Liver (tissue), 9 donors: ENCODE results near the gene PPP2R2B. TPM values are rescaled to one million over a fixed set of nuclear protein-coding genes. Genes with fewer than 3 reads are reported as not detected.

Experiments
- DNase-seq: peaks from one replicate; pipeline ENCODE4 v3.0.0-alpha.2; 2017; ENCODE audit warnings: low spot score
- H3K27ac ChIP-seq, 2 donors: one replicate each; pipeline ENCODE4 v1.7.0; 2013; ENCODE audit warnings: inconsistent platforms in 2 of 2, low read length in 2 of 2, control low read depth in 1 of 2, low read depth in 1 of 2, mild to moderate bottlenecking in 1 of 2
- H3K27me3 ChIP-seq, 4 donors: one replicate each; pipeline versions ENCODE4 v1.6.1 to v1.7.0; 2013; ENCODE audit warnings: low read length in 3 of 4, inconsistent platforms in 1 of 4, mild to moderate bottlenecking in 1 of 4, moderate library complexity in 1 of 4; ENCODE audit not compliant: control insufficient read depth in 4 of 4, insufficient read depth in 4 of 4
- H3K36me3 ChIP-seq, 4 donors: one replicate each; pipeline versions ENCODE4 v1.6.1 to v1.7.0; 2013; ENCODE audit warnings: low read length in 3 of 4, mild to moderate bottlenecking in 3 of 4, low read depth in 1 of 4, moderate library complexity in 1 of 4; ENCODE audit not compliant: control insufficient read depth in 4 of 4, insufficient read depth in 3 of 4
- H3K4me1 ChIP-seq, 4 donors: one replicate each; pipeline versions ENCODE4 v1.6.1 to v1.7.0; 2013; ENCODE audit warnings: low read length in 3 of 4, mild to moderate bottlenecking in 3 of 4, moderate library complexity in 1 of 4; ENCODE audit not compliant: control insufficient read depth in 4 of 4, insufficient read depth in 4 of 4
- H3K4me3 ChIP-seq, 3 donors: one replicate each; pipeline versions ENCODE4 v1.6.1 to v1.7.0; 2013; ENCODE audit warnings: low read length in 3 of 3, control low read depth in 1 of 3, low read depth in 1 of 3, mild to moderate bottlenecking in 1 of 3
- H3K9ac ChIP-seq, 2 donors: one replicate each; pipeline ENCODE4 v1.7.0; 2013; ENCODE audit warnings: low read length in 2 of 2, mild to moderate bottlenecking in 2 of 2, moderate library complexity in 2 of 2, control low read depth in 1 of 2, low read depth in 1 of 2
- H3K9me3 ChIP-seq, 4 donors: one replicate each; pipeline versions ENCODE4 v1.6.1 to v1.7.0; 2013; ENCODE audit warnings: low read length in 3 of 4; ENCODE audit not compliant: control insufficient read depth in 4 of 4
- EGR1 ChIP-seq, 2 donors: IDR thresholded peaks; 2 replicates each; pipeline ENCODE4 v1.6.1; 2016 to 2018; ENCODE audit warnings: antibody characterized with exemption in 2 of 2, low read depth in 2 of 2
- FOXA1 ChIP-seq: IDR thresholded peaks from 2 replicates; pipeline ENCODE4 v1.6.1; 2016; ENCODE audit warnings: antibody characterized with exemption
- FOXA2 ChIP-seq: IDR thresholded peaks from 2 replicates; pipeline ENCODE4 v1.6.1; 2016; ENCODE audit warnings: antibody characterized with exemption
- GABPA ChIP-seq, 2 donors: IDR thresholded peaks in 1 of 2; conservative IDR thresholded peaks in 1 of 2; 2 replicates each; pipeline ENCODE4 v1.6.1; 2016; ENCODE audit warnings: antibody characterized with exemption in 2 of 2, mild to moderate bottlenecking in 1 of 2, moderate library complexity in 1 of 2
- HNF4A ChIP-seq, 2 donors: conservative IDR thresholded peaks; 2 replicates each; pipeline ENCODE4 v1.6.1; 2016; ENCODE audit warnings: antibody characterized with exemption in 2 of 2, mild to moderate bottlenecking in 2 of 2
- JUND ChIP-seq, 2 donors: IDR thresholded peaks; 2 replicates each; pipeline ENCODE4 v1.6.1; 2016; ENCODE audit warnings: antibody characterized with exemption in 2 of 2
- NR2F2 ChIP-seq: IDR thresholded peaks from 2 replicates; pipeline ENCODE4 v1.6.1; 2016; ENCODE audit warnings: antibody characterized with exemption
- RAD21 ChIP-seq, 2 donors: IDR thresholded peaks; 2 replicates each; pipeline ENCODE4 v1.6.1; 2016; ENCODE audit warnings: antibody characterized with exemption in 2 of 2, mild to moderate bottlenecking in 2 of 2
- SP1 ChIP-seq: IDR thresholded peaks from 2 replicates; pipeline ENCODE4 v1.6.1; 2018; ENCODE audit warnings: antibody characterized with exemption, mild to moderate bottlenecking
- YY1 ChIP-seq: IDR thresholded peaks from 2 replicates; pipeline ENCODE4 v1.6.1; 2016; ENCODE audit warnings: antibody characterized with exemption, mild to moderate bottlenecking
- WGBS: extraction: QIAGEN DNeasy Blood & Tissue Kit; methylation state at CpG from one replicate; pipeline ENCODE4 v1.1.7; 2013; 5-methylcytosine and 5-hydroxymethylcytosine counted together
- polyA plus RNA-seq, 2 donors: library from polyadenylated mRNA; stranded (reverse) in 1 of 2; unstranded in 1 of 2; fragments of 200-250 nt in 1 of 2; fragments of >200 nt in 1 of 2; fragmentation: Nextera tagmentation in 1 of 2; extraction: Ambion mirVana in 1 of 2; gene quantifications; one replicate each; pipeline versions ENCODE4 v1.2.1 to v1.2.3, GENCODE V29; 2013 to 2015
- total RNA-seq, 2 donors: library from RNA; depleted of rRNA; stranded (reverse); fragments of >200 nt; gene quantifications; one replicate each; pipeline ENCODE4 v1.2.3, GENCODE V29; 2014
- TF ChIP-seq, protein P1 (sequence below): IDR thresholded peaks from 2 replicates; pipeline ENCODE4 v1.6.1; 2016; ENCODE audit warnings: antibody characterized with exemption
- TF ChIP-seq, protein P2 (sequence below): IDR thresholded peaks from 2 replicates; pipeline ENCODE4 v1.6.1; 2016; ENCODE audit warnings: antibody characterized with exemption
- TF ChIP-seq, protein P3 (sequence below): IDR thresholded peaks from 2 replicates; pipeline ENCODE4 v1.6.1; 2016; ENCODE audit warnings: antibody characterized with exemption, mild to moderate bottlenecking
- donor health status: healthy.
- donor health status: healthy.
- donor health status: healthy.
- donor health status: healthy.
- donor health status: healthy.

PPP2R2B gene
- total and polyA plus RNA-seq, 4 donors, result 0.15 to 6.3 (median 0.40) TPM

DNA sequence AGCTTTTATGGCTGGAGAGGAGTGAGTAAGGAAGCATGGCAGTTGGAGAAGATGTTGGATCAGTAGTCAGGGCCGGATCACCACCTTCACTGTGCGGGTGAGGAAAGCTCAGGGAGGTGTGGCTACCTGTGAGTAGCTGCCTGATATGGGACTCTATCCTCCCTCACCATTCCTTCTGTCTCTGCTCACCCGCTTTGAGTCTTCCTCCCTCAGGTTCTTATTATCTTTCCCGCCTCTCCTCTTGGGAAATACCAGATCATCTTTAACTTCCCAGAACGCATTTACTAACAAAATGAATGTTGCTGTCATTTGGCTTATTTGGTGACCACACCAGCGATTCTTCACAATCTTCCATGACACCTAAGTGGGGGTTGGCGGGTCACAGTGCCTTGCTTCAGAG is 221.9 kb downstream of the PPP2R2B start:
- no peak overlapping the region for H3K9ac ChIP-seq
- H3K36me3 ChIP-seq, result no peaks in the 10 kb centered on the region
- H3K27me3 ChIP-seq, result no peaks in the 10 kb centered on the region
- 87% methylated on average over 7 of the region's 7 CpGs for WGBS
- DNase-seq, result no peak
- TF ChIP-seq FOXA2 (no peak), GABPA (IDR thresholded peaks at IDR 0.05 in 1 of 2, conservative IDR thresholded peaks at IDR 0.05 in 1 of 2) (no peak), NR2F2 (no peak)
- H3K4me3 ChIP-seq, result no peak overlapping the region
- no peaks in the 10 kb centered on the region for H3K4me1 ChIP-seq
- no peak overlapping the region for H3K27ac ChIP-seq
- no peaks in the 10 kb centered on the region for H3K9me3 ChIP-seq

DNA sequence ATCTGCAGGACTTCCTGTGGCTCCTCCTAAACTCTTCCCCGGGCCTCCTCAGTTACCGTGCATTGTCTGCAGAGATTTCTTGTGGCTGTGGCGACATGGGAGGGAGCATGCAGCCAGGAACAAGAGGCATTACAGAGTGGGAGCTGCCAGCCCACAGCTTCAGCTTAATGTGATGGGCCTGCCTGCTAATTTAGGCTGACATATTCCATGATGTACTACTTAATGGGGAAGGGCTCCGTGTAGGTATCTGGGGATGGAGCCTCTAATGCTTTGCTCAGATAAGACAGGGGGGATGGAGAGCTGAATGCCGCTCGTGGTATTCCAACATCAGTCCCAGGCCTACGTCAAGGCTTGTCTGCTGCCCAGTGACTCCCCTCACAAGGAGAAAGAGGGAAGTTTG is 225.0 kb downstream of the PPP2R2B start:
- DNase-seq, result no peak
- Histone ChIP-seq H3K4me3 (no peak overlapping the region), H3K9ac (no peak overlapping the region), H3K27me3 (no peaks in the 10 kb centered on the region), H3K4me1 (no peaks in the 10 kb centered on the region), H3K9me3 (no peaks in the 10 kb centered on the region), H3K36me3 (no peaks in the 10 kb centered on the region), H3K27ac (no peak overlapping the region)
- TF ChIP-seq HNF4A (conservative IDR thresholded peaks at IDR 0.05) (no peak), YY1 (no peak), JUND (IDR thresholded peaks at IDR 0.05) (no peak), FOXA1 (no peak)
- WGBS, result 83% methylated on average over 7 of the region's 7 CpGs

DNA sequence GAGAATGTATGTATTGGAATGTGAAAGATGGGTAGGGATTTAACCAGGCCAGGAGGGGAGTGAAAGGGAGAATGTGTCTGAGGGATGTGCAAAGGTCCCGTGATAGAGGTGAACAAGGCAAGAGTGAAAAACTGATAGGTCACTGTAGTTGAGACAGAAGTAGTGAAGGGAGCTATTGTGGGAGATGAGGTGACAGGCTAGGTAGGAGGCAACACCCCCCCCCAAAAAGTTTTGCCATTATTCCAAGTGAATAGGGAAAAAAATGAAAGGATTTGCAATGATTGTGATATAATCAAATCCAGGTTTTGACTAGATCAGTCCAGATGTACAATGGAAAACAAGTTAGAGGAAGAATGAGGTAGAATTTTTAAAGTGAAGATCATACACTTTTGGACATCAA is 226.0 kb downstream of the PPP2R2B start:
- Histone ChIP-seq H3K9ac (no peak overlapping the region), H3K4me1 (no peaks in the 10 kb centered on the region), H3K27me3 (no peaks in the 10 kb centered on the region), H3K9me3 (no peaks in the 10 kb centered on the region), H3K27ac (no peak overlapping the region), H3K36me3 (no peaks in the 10 kb centered on the region), H3K4me3 (no peak overlapping the region)
- WGBS, result 93% methylated on average over 1 of the region's 1 CpG
- TF ChIP-seq YY1 (no peak), SP1 (no peak), NR2F2 (no peak), GABPA (IDR thresholded peaks at IDR 0.05 in 1 of 2, conservative IDR thresholded peaks at IDR 0.05 in 1 of 2) (no peak), RAD21 (IDR thresholded peaks at IDR 0.05) (no peak), HNF4A (conservative IDR thresholded peaks at IDR 0.05) (no peak), EGR1 (IDR thresholded peaks at IDR 0.05; ENCODE audit: low read depth in 2 of 2) (no peak), JUND (IDR thresholded peaks at IDR 0.05) (no peak)
- TF ChIP-seq, protein P1, sequence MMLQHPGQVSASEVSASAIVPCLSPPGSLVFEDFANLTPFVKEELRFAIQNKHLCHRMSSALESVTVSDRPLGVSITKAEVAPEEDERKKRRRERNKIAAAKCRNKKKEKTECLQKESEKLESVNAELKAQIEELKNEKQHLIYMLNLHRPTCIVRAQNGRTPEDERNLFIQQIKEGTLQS, result no peak
- TF ChIP-seq, protein P2, sequence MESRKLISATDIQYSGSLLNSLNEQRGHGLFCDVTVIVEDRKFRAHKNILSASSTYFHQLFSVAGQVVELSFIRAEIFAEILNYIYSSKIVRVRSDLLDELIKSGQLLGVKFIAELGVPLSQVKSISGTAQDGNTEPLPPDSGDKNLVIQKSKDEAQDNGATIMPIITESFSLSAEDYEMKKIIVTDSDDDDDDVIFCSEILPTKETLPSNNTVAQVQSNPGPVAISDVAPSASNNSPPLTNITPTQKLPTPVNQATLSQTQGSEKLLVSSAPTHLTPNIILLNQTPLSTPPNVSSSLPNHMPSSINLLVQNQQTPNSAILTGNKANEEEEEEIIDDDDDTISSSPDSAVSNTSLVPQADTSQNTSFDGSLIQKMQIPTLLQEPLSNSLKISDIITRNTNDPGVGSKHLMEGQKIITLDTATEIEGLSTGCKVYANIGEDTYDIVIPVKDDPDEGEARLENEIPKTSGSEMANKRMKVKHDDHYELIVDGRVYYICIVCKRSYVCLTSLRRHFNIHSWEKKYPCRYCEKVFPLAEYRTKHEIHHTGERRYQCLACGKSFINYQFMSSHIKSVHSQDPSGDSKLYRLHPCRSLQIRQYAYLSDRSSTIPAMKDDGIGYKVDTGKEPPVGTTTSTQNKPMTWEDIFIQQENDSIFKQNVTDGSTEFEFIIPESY, result no peak
- TF ChIP-seq, protein P3, sequence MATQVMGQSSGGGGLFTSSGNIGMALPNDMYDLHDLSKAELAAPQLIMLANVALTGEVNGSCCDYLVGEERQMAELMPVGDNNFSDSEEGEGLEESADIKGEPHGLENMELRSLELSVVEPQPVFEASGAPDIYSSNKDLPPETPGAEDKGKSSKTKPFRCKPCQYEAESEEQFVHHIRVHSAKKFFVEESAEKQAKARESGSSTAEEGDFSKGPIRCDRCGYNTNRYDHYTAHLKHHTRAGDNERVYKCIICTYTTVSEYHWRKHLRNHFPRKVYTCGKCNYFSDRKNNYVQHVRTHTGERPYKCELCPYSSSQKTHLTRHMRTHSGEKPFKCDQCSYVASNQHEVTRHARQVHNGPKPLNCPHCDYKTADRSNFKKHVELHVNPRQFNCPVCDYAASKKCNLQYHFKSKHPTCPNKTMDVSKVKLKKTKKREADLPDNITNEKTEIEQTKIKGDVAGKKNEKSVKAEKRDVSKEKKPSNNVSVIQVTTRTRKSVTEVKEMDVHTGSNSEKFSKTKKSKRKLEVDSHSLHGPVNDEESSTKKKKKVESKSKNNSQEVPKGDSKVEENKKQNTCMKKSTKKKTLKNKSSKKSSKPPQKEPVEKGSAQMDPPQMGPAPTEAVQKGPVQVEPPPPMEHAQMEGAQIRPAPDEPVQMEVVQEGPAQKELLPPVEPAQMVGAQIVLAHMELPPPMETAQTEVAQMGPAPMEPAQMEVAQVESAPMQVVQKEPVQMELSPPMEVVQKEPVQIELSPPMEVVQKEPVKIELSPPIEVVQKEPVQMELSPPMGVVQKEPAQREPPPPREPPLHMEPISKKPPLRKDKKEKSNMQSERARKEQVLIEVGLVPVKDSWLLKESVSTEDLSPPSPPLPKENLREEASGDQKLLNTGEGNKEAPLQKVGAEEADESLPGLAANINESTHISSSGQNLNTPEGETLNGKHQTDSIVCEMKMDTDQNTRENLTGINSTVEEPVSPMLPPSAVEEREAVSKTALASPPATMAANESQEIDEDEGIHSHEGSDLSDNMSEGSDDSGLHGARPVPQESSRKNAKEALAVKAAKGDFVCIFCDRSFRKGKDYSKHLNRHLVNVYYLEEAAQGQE, result no peak
- no peak for DNase-seq
